HEK293 (cell line): ENCODE data around the gene PC.

Source experiments
- SP2 ChIP-seq: fragments of 450-650 bp; formaldehyde crosslinking; IDR thresholded peaks from 2 replicates; pipeline ENCODE4 v1.5.1; 2016; ENCODE audit warnings: missing biosample characterization, missing genetic modification characterization
- ZNF211 ChIP-seq: fragments of 450-650 bp; formaldehyde crosslinking; IDR thresholded peaks from 2 replicates; pipeline ENCODE4 v1.5.1; 2016; ENCODE audit warnings: low read depth, missing biosample characterization, missing genetic modification characterization
- ZNF624 ChIP-seq: fragments of 450-650 bp; formaldehyde crosslinking; IDR thresholded peaks from 2 replicates; pipeline ENCODE4 v1.5.1; 2017; ENCODE audit warnings: missing biosample characterization, missing genetic modification characterization
- ZNF670 ChIP-seq: fragments of 450-650 bp; formaldehyde crosslinking; IDR thresholded peaks from 2 replicates; pipeline ENCODE4 v1.5.1; 2016; ENCODE audit warnings: missing biosample characterization, missing genetic modification characterization, low read depth
- ZSCAN16 ChIP-seq: fragments of 450-650 bp; formaldehyde crosslinking; IDR thresholded peaks from 2 replicates; pipeline ENCODE4 v1.5.1; 2016; ENCODE audit warnings: missing biosample characterization, missing genetic modification characterization
- TF ChIP-seq, protein P1 (sequence below): fragments of 450-650 bp; formaldehyde crosslinking; IDR thresholded peaks from 2 replicates; pipeline ENCODE4 v1.5.1; 2016; ENCODE audit warnings: missing biosample characterization, missing genetic modification characterization
- TF ChIP-seq, protein P2 (sequence below): fragments of 450-650 bp; formaldehyde crosslinking; IDR thresholded peaks from 2 replicates; pipeline ENCODE4 v1.5.1; 2016; ENCODE audit warnings: missing biosample characterization, missing genetic modification characterization
- TF ChIP-seq, protein P3 (sequence below): fragments of 450-650 bp; formaldehyde crosslinking; IDR thresholded peaks from 2 replicates; pipeline ENCODE4 v1.5.1; 2016; ENCODE audit warnings: missing biosample characterization, missing genetic modification characterization
- TF ChIP-seq, protein P4 (sequence below): fragments of 450-650 bp; IDR thresholded peaks from 2 replicates; pipeline ENCODE4 v1.5.1; 2018; ENCODE audit warnings: missing biosample characterization, missing genetic modification characterization
- TF ChIP-seq, protein P5 (sequence below): fragments of 450-650 bp; formaldehyde crosslinking; IDR thresholded peaks from 2 replicates; pipeline ENCODE4 v1.5.1; 2016; ENCODE audit warnings: missing biosample characterization, missing genetic modification characterization

DNA sequence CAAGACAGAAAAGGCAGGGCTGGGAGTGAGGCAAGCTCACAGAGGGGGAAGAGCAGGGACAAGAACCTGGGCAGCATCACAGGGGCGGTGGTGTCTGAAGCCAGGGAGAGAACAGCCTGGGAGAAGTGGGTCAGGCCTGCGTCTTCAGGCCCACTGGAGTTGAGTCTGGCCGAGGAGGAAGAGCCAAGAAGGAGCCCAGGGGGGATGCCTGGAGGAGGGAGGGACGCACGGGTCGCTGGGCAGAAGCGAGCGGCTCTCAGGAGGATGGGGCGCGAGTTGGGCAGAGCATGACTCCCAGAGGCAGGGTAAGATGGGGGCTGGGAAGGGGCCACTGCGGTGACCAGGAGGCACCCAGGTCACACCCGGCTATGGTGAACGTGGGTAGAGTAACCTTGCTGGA is 82.8 kb downstream of the PC start:
- TF ChIP-seq, protein P1, sequence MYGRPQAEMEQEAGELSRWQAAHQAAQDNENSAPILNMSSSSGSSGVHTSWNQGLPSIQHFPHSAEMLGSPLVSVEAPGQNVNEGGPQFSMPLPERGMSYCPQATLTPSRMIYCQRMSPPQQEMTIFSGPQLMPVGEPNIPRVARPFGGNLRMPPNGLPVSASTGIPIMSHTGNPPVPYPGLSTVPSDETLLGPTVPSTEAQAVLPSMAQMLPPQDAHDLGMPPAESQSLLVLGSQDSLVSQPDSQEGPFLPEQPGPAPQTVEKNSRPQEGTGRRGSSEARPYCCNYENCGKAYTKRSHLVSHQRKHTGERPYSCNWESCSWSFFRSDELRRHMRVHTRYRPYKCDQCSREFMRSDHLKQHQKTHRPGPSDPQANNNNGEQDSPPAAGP (tag by site-specific recombination): no peak
- TF ChIP-seq SP2 (tag by site-specific recombination) (no peak), ZNF670 (tag by site-specific recombination) (no peak), ZSCAN16 (tag by site-specific recombination) (no peak), ZNF624 (tag by site-specific recombination) (no peak), ZNF211 (tag by site-specific recombination) (no peak)
- TF ChIP-seq, protein P2, sequence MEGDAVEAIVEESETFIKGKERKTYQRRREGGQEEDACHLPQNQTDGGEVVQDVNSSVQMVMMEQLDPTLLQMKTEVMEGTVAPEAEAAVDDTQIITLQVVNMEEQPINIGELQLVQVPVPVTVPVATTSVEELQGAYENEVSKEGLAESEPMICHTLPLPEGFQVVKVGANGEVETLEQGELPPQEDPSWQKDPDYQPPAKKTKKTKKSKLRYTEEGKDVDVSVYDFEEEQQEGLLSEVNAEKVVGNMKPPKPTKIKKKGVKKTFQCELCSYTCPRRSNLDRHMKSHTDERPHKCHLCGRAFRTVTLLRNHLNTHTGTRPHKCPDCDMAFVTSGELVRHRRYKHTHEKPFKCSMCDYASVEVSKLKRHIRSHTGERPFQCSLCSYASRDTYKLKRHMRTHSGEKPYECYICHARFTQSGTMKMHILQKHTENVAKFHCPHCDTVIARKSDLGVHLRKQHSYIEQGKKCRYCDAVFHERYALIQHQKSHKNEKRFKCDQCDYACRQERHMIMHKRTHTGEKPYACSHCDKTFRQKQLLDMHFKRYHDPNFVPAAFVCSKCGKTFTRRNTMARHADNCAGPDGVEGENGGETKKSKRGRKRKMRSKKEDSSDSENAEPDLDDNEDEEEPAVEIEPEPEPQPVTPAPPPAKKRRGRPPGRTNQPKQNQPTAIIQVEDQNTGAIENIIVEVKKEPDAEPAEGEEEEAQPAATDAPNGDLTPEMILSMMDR (tag by site-specific recombination): no peak
- TF ChIP-seq, protein P3, sequence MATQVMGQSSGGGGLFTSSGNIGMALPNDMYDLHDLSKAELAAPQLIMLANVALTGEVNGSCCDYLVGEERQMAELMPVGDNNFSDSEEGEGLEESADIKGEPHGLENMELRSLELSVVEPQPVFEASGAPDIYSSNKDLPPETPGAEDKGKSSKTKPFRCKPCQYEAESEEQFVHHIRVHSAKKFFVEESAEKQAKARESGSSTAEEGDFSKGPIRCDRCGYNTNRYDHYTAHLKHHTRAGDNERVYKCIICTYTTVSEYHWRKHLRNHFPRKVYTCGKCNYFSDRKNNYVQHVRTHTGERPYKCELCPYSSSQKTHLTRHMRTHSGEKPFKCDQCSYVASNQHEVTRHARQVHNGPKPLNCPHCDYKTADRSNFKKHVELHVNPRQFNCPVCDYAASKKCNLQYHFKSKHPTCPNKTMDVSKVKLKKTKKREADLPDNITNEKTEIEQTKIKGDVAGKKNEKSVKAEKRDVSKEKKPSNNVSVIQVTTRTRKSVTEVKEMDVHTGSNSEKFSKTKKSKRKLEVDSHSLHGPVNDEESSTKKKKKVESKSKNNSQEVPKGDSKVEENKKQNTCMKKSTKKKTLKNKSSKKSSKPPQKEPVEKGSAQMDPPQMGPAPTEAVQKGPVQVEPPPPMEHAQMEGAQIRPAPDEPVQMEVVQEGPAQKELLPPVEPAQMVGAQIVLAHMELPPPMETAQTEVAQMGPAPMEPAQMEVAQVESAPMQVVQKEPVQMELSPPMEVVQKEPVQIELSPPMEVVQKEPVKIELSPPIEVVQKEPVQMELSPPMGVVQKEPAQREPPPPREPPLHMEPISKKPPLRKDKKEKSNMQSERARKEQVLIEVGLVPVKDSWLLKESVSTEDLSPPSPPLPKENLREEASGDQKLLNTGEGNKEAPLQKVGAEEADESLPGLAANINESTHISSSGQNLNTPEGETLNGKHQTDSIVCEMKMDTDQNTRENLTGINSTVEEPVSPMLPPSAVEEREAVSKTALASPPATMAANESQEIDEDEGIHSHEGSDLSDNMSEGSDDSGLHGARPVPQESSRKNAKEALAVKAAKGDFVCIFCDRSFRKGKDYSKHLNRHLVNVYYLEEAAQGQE (tag by site-specific recombination): no peak
- TF ChIP-seq, protein P4, sequence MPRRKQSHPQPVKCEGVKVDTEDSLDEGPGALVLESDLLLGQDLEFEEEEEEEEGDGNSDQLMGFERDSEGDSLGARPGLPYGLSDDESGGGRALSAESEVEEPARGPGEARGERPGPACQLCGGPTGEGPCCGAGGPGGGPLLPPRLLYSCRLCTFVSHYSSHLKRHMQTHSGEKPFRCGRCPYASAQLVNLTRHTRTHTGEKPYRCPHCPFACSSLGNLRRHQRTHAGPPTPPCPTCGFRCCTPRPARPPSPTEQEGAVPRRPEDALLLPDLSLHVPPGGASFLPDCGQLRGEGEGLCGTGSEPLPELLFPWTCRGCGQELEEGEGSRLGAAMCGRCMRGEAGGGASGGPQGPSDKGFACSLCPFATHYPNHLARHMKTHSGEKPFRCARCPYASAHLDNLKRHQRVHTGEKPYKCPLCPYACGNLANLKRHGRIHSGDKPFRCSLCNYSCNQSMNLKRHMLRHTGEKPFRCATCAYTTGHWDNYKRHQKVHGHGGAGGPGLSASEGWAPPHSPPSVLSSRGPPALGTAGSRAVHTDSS (tag by site-specific recombination): no peak
- TF ChIP-seq, protein P5, sequence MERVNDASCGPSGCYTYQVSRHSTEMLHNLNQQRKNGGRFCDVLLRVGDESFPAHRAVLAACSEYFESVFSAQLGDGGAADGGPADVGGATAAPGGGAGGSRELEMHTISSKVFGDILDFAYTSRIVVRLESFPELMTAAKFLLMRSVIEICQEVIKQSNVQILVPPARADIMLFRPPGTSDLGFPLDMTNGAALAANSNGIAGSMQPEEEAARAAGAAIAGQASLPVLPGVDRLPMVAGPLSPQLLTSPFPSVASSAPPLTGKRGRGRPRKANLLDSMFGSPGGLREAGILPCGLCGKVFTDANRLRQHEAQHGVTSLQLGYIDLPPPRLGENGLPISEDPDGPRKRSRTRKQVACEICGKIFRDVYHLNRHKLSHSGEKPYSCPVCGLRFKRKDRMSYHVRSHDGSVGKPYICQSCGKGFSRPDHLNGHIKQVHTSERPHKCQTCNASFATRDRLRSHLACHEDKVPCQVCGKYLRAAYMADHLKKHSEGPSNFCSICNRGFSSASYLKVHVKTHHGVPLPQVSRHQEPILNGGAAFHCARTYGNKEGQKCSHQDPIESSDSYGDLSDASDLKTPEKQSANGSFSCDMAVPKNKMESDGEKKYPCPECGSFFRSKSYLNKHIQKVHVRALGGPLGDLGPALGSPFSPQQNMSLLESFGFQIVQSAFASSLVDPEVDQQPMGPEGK (tag by site-specific recombination): no peak
